SH-SY5Y (cell line): ENCODE data around the gene CARS1.

Source experiments
- GATA2 ChIP-seq: IDR thresholded peaks from 2 replicates; pipeline ENCODE4 v1.6.1; 2011; ENCODE audit warnings: mild to moderate bottlenecking, low read depth, low read length
- GATA3 ChIP-seq: IDR thresholded peaks from 2 replicates; pipeline ENCODE4 v1.6.1; 2011; ENCODE audit warnings: low read depth, mild to moderate bottlenecking, low read length, moderate library complexity

GRCh38 chr11:3077846-3078440, 20.7 kb upstream of the CARS1 start:
- no peak for TF ChIP-seq GATA2
- TF ChIP-seq GATA3: no peak
